Measurements from ENCODE around the gene KIAA0825.

GRCh38 chr5:94316916-94317838 lies 301.2 kb downstream of the KIAA0825 start:
- TF ChIP-seq CTCF (IDR thresholded peaks at IDR 0.05) (no peak), ELF1 (IDR thresholded peaks at IDR 0.05) (no peak), RXRA (IDR thresholded peaks at IDR 0.05; ENCODE audit: borderline replicate concordance, low read depth) (no peak), EZH2phosphoT487 (IDR thresholded peaks at IDR 0.05; ENCODE audit: borderline replicate concordance, low read depth) (no peak), POLR2AphosphoS5 (IDR thresholded peaks at IDR 0.05; ENCODE audit: low read depth, low read length) (no peak)
